ENCODE measurements around the gene DNAH14.

The DNAH14 gene

GRCh38 chr1:225042263-225042662 is 112.8 kb downstream of the DNAH14 start:
- no peak for TF ChIP-seq CTCF (conservative IDR thresholded peaks at IDR 0.05; ENCODE audit: low read depth, low read length)
- H3K79me2 ChIP-seq (ENCODE audit: insufficient read depth, low read depth), result no peaks in the 10 kb centered on the region
- H3K36me3 ChIP-seq (ENCODE audit: insufficient read depth), result no peaks in the 10 kb centered on the region
- peaks cover 8% of the 10 kb centered on the region for H3K4me1 ChIP-seq (ENCODE audit: low read depth, poor library complexity, severe bottlenecking)
- no peak overlapping the region for H3K4me3 ChIP-seq (IDR thresholded peaks at IDR 0.05; ENCODE audit: insufficient read depth, low read depth, low read length)
- H3K4me2 ChIP-seq, result no peak overlapping the region
- H4K20me1 ChIP-seq (ENCODE audit: insufficient read depth), result no peaks in the 10 kb centered on the region
- H3K27ac ChIP-seq, result no peak overlapping the region
- H3K27me3 ChIP-seq (ENCODE audit: insufficient read depth, low read depth), result no peaks in the 10 kb centered on the region
- no peak overlapping the region for H3K9ac ChIP-seq
- H2AFZ ChIP-seq (ENCODE audit: low read depth), result no peak overlapping the region

- no peak overlapping the region for H2AFZ ChIP-seq (ENCODE audit: low read depth)
These were observed 114.8 kb downstream of the DNAH14 start for GRCh38 chr1:225044258-225044657.

GRCh38 chr1:225049594-225049993 is 120.1 kb downstream of the DNAH14 start:
- no peak for TF ChIP-seq CTCF (conservative IDR thresholded peaks at IDR 0.05; ENCODE audit: low read depth, low read length)
- Histone ChIP-seq H3K27me3 (ENCODE audit: insufficient read depth, low read depth) (no peaks in the 10 kb centered on the region), H3K4me3 (IDR thresholded peaks at IDR 0.05; ENCODE audit: insufficient read depth, low read depth, low read length) (no peak overlapping the region)

More at GRCh38 chr1:225044258-225044657, 114.8 kb downstream of the DNAH14 start:
- Histone ChIP-seq H3K4me1 (ENCODE audit: low read depth, poor library complexity, severe bottlenecking) (peaks cover 8% of the 10 kb centered on the region), H3K4me2 (no peak overlapping the region), H3K27ac (no peak overlapping the region), H3K27me3 (ENCODE audit: insufficient read depth, low read depth) (no peaks in the 10 kb centered on the region), H3K36me3 (ENCODE audit: insufficient read depth) (no peaks in the 10 kb centered on the region), H4K20me1 (ENCODE audit: insufficient read depth) (no peaks in the 10 kb centered on the region), H3K4me3 (IDR thresholded peaks at IDR 0.05; ENCODE audit: insufficient read depth, low read depth, low read length) (no peak overlapping the region), H3K9ac (no peak overlapping the region), H3K79me2 (ENCODE audit: insufficient read depth, low read depth) (no peaks in the 10 kb centered on the region)
- TF ChIP-seq CTCF (conservative IDR thresholded peaks at IDR 0.05; ENCODE audit: low read depth, low read length), result no peak

GRCh38 chr1:225063722-225064121 is 134.2 kb downstream of the DNAH14 start:
- no peak overlapping the region for H2AFZ ChIP-seq (ENCODE audit: low read depth)
- no peak overlapping the region for H3K27ac ChIP-seq
- no peak for TF ChIP-seq CTCF (conservative IDR thresholded peaks at IDR 0.05; ENCODE audit: low read depth, low read length)

More at GRCh38 chr1:225049594-225049993, 120.1 kb downstream of the DNAH14 start:
- no peak overlapping the region for H3K27ac ChIP-seq
- H3K4me1 ChIP-seq (ENCODE audit: low read depth, poor library complexity, severe bottlenecking), result peaks cover under 1% of the 10 kb centered on the region
- no peak overlapping the region for H2AFZ ChIP-seq (ENCODE audit: low read depth)
- no peaks in the 10 kb centered on the region for H3K79me2 ChIP-seq (ENCODE audit: insufficient read depth, low read depth)
- no peaks in the 10 kb centered on the region for H3K36me3 ChIP-seq (ENCODE audit: insufficient read depth)
- H3K4me2 ChIP-seq, result no peak overlapping the region
- H4K20me1 ChIP-seq (ENCODE audit: insufficient read depth), result no peaks in the 10 kb centered on the region
- H3K9ac ChIP-seq, result no peak overlapping the region

More at GRCh38 chr1:225063722-225064121, 134.2 kb downstream of the DNAH14 start:
- no peaks in the 10 kb centered on the region for H4K20me1 ChIP-seq (ENCODE audit: insufficient read depth)
- no peaks in the 10 kb centered on the region for H3K4me1 ChIP-seq (ENCODE audit: low read depth, poor library complexity, severe bottlenecking)
- H3K9ac ChIP-seq, result no peak overlapping the region
- no peaks in the 10 kb centered on the region for H3K36me3 ChIP-seq (ENCODE audit: insufficient read depth)
- H3K4me2 ChIP-seq, result no peak overlapping the region
- no peaks in the 10 kb centered on the region for H3K79me2 ChIP-seq (ENCODE audit: insufficient read depth, low read depth)
- no peak overlapping the region for H3K4me3 ChIP-seq (IDR thresholded peaks at IDR 0.05; ENCODE audit: insufficient read depth, low read depth, low read length)
- no peaks in the 10 kb centered on the region for H3K27me3 ChIP-seq (ENCODE audit: insufficient read depth, low read depth)
